Measurements from ENCODE around the gene MLN.

DNA sequence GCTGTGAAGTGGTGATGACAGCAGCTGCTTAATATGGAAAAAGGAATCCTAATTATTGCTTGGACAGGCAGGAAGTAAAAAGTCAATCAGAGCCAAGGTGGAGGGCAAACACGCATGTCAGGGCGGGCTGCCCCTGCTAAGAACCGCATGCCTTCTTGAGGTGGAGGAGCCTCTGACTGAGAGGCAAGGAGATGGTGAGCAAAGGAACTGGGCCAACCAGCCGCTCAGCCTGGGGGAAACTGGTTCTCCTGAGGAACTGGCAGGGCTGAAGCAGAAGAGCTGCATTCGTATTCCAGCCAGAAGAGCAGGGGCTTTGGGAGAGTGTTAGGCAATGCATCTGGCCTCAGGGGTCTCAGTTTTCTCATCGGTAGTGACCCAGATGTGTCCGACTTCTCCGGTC lies 13.1 kb upstream of the MLN start:
- TF ChIP-seq YY1 (IDR thresholded peaks at IDR 0.05; ENCODE audit: insufficient read depth, insufficient read length) (no peak), ZNF274 (IDR thresholded peaks at IDR 0.05; ENCODE audit: low read depth, low read length) (no peak)
